ENCODE results near the gene CACNA1D.

CACNA1D gene

DNA sequence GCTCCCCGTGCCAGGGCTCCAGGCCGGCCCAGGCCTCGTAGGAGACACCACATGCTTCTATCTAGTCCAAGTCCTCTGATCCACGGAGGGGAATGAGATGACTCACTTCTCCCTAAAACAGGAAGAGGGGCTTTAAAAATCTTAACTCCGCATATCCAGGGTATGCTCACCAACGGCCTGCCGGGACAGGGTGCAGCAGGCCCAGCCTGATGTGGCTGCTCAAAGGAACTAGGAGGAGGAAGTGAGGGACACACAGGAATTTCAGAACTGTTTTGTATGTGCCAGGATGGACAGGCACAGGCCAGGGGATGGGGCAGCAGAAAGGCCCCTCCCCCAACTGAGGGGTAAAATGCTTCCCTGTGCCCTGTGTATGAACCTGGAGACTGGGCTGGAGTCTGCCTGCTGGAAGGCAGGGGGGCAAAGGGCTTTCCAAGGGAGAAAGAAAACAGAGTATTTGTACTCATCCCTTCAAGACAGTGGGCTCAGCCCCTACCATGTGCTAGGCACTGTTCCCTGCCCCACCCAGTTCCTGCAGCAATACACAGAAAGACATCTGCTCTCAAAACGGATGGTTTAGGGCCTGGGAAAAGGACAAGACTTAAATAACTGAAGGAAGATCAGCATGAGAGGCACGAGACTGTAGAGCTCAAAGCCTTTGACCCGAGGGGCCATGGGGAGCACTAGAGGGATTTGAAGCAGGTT, 329.7 kb downstream of the CACNA1D start:
- H3K4me3 ChIP-seq, result no peak overlapping the region
- no peak overlapping the region for H3K27ac ChIP-seq

DNA sequence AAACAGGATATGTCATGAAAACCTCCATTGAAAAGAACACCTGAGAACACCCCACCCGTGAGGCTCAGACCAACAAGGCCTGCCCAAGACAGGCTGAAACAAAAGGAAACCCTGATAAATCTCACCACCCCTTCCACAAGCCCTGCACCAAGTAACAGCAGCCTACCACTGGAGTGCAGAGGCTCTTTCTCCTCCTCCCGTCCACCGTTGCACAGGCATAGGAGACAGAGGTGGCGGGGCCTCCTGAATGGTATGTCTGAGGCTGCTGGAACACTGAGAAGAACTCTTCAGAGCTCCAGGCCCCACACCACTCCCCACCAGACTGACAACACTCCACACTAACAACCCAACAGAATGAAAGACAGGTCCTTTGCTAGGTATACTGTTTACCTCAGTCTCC, 330.4 kb downstream of the CACNA1D start:
- no peak overlapping the region for H3K4me3 ChIP-seq
- no peak overlapping the region for H3K27ac ChIP-seq

DNA sequence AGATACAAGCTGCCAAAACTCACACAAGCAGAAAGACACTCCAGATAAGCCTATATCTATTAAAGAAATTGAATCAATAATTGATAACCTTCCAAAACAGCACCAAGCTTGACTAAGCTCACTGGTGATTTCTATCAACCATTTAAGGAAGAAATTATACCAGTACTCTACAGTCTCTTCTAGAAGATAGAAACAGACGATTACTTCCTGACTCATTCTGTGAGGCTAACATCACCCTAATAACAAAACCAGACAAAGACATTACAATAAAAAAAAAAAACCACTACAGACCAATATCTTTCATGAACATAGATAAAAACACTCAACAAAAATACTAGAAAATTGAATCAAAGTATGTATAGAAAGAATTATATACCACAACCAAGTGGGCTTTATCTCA, 331.6 kb downstream of the CACNA1D start:
- H3K4me3 ChIP-seq, result no peak overlapping the region
- no peak overlapping the region for H3K27ac ChIP-seq

DNA sequence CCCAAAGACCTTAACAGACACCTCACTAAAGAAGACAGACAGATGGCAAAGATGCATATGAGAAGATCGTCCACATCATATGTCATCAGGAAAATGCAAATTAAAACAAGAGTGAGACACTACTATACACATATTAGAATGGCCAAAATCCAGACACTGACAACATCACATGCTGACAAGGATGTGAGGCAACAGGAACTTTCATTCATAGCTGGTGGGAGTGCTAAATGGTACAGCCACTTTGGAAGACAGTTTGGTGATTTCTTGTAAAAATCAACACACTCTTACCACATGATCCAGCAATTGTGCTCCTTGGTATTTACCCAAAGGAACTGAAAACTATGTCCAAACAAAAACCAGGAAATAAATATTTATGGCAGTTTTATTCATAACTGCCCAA, 334.2 kb downstream of the CACNA1D start:
- H3K27ac ChIP-seq, result no peak overlapping the region
- H3K4me3 ChIP-seq, result no peak overlapping the region

DNA sequence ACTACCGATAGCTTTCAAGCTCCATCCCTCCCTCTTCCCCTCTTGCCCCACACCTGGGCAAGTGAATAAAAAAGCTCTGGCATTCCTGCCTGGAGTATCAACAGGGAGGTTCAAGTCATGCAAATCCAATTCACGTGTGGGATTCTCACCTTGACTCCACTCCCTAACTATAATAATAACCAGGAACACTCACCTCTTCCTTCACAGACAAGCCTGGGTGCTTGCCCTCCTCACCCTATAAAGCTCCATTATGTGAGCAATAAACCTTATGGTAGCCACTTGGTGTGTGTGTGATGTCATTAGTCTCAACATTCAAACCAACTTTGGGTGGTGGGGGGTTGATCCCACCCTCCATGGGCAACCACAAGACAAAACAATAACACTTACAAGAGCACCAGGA, 335.2 kb downstream of the CACNA1D start:
- Histone ChIP-seq H3K4me3 (no peak overlapping the region), H3K27ac (no peak overlapping the region)

DNA sequence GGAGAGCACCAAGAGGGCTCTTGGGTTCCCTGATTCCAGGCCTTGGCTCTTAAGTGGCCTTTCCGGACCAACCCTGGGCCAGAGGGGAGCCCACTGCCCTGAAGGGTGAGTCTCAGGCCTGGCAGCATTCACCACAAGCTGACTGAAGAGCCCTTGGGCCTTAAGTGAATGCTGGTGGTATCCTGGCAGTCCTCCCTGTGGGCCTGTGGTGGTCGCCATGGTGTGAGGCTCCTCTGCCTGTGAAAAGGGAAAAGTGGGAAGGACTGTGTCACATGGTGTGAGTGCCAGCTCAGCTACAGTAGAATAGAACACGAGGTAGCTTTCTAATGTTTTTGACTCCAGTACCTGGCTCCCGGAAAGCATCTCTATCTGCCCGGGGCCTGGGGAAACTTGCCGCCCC, 336.5 kb downstream of the CACNA1D start:
- H3K4me3 ChIP-seq, result no peak overlapping the region
- no peak overlapping the region for H3K27ac ChIP-seq

DNA sequence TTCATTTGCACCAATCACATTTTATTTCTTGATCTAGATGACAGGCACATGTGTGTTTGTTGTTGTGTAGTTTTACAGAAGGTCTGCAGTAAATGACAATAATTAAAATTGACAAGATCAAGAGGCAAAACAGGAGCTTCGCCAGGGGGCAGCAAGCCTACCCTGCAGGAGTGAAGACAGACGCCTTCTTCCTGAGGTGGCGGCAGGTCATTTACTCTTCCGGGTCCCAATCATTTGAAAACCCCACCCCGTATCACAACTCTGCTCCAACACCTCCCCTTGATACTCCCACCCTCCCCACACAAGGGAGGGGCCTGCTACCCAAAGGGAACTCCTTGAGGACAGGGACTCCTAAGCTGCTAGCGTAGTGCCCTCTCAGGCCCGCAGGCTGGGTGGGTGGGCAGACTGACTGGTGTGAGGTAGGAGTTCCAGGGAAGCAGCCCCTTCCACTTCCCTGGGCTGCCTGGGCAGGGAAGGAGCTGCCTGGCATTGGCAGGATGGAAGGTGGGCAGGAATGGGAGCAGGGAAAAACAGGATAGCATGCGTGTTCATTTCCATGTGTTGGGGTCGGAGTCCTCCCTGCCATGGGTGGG, 338.7 kb downstream of the CACNA1D start:
- Histone ChIP-seq H3K27ac (no peak overlapping the region), H3K4me3 (no peak overlapping the region)

DNA sequence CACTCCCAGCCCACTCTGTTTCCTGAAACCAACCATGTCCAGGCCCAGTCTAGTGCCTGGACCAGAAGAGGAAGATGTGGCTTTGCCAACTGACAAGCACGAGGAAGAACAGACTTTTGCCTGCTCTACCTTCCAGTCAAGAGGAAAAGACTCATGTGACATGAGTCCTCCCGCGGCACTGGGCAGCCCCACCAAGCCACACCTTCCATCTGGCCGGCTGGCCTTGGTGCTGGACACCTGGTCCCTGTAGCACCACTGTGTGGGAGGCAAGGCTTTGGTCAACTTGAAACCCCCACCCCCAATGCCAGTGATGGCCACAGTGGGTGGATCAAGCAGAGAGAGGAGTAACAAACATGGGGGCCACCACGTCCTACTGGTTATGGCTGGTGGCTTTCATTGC, 339.3 kb downstream of the CACNA1D start:
- H3K4me3 ChIP-seq, result no peak overlapping the region
- H3K27ac ChIP-seq, result no peak overlapping the region

DNA sequence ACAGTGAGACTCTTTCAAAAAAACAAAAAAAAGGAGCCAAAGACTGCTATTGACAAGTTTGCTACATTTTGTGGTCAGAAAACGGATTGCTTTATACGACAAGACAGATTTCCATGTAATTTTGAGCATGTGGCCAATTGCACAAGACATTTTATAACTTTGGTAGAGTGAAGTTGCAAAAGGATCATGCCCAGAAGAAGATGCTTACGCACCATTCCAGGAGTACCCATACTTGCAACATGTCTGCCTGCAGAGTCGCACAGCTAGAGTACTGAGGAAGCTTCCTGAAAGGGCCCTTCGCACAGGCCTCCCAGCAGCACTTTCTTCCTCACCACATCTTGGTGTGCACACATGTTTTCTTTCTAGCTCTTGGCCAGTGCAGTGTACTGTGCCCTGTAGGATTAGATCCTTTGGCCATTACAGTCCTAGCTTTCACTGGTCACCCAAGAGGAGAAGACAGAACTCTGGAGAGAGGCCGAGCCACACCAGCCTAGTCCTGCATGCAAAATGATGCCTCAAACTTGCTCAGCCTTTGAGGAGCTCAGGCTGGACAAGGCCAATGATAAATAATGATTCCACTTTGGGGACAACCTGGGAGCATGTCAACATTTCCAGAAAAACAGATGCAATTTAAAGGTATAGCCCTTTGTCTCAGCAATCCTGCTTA, 340.2 kb downstream of the CACNA1D start:
- H3K27ac ChIP-seq, result no peak overlapping the region

DNA sequence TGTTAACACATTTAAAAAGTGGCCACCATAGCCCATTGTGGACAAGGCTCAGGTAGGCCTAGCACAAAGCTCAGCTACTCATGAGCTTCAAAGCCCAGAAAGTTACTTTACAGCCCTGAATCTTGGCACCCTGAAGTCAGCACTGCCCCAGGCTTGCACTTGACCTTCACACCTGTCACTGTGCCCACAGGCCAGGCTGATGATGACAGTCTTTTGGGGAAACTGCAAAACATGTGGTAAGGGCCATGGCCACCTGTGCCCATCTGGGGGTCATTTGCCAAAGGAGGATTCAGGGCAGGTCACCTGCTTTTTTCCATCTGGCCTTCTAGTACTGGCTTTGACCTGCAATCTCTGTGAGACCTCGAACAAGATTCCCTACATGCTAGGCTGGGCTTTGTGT, 340.8 kb downstream of the CACNA1D start:
- Histone ChIP-seq H3K4me3 (no peak overlapping the region), H3K27ac (no peak overlapping the region)

More for the DNA sequence above, 340.2 kb downstream of the CACNA1D start:
- no peak overlapping the region for H3K4me3 ChIP-seq

DNA sequence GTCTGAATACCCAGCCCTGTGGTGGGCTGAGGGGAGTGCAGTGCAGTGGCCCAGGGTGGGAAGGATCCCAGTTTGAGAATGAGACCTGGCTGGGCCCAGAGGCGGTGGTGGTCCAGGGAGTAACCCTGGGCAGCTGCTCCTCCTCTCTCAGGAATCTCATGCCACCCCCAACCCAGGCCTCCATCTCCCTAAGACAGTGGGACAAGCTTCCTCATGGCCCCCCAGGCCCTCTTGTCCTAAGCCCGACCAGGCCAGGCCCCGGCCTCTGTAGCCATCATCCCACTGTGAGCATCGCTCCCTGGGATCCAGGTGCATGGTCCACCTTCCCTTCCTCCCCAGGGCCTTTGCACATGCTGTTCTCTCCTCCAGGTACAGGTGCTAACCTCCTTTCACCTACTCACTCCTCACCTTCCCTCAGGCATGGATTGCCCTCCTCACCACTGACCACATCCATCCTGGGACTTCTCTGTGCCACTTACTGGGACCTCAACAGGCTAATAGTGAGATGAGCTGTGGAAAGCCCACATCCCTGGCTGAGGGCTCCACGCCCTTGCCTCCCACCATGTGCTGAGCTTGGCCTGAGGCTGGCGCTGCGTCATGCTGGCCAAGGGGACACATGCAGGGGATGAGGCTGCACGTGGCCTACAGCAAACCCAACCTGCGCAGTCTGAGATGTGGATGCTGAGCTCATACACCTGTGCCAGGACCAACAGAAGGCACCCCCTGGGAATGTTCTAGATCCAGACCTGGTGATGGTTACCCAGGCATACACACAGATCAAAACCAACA, 341.9 kb downstream of the CACNA1D start:
- H3K4me3 ChIP-seq, result no peak overlapping the region
- no peak overlapping the region for H3K27ac ChIP-seq

DNA sequence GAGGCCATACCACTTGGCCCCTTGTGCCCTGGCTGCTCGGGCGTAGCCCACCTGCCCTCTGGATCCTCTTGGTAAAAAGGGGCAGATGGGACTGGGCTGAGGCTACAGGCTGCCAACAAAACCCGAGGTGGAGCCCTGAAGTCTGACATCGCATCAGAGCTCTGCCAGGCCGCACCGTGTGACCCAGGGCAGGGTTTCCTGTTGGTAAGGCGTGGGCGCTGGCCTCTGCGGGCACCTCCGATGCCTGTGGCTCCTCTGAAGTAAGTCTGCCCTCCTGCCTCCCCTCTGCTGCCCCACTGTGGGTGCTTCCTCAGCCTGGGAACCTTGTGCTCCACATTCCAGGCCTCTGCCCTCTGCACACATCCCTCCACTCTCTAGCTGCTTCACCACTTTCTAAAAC, 342.9 kb downstream of the CACNA1D start:
- H3K27ac ChIP-seq, result no peak overlapping the region
- H3K4me3 ChIP-seq, result no peak overlapping the region

DNA sequence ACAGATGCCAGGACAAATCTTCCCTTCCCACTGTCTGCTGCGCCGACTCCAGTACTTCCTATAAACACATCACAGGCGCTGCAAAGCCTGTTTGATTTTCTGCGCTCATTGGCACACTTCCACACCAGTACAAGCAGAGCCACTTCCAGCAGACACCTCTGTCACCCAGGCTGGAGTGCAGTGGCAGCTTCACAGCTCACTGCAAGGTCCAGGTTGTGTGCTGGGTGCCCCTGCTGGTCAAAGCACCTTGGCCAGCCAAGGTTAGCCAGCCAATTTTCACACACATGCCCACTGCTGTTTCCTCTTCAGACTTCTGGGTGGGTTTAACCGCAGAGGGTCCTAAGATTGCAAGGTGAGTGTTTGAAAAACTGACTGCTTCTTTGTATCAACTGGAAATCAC, 346.9 kb downstream of the CACNA1D start:
- Histone ChIP-seq H3K27ac (no peak overlapping the region), H3K4me3 (no peak overlapping the region)

DNA sequence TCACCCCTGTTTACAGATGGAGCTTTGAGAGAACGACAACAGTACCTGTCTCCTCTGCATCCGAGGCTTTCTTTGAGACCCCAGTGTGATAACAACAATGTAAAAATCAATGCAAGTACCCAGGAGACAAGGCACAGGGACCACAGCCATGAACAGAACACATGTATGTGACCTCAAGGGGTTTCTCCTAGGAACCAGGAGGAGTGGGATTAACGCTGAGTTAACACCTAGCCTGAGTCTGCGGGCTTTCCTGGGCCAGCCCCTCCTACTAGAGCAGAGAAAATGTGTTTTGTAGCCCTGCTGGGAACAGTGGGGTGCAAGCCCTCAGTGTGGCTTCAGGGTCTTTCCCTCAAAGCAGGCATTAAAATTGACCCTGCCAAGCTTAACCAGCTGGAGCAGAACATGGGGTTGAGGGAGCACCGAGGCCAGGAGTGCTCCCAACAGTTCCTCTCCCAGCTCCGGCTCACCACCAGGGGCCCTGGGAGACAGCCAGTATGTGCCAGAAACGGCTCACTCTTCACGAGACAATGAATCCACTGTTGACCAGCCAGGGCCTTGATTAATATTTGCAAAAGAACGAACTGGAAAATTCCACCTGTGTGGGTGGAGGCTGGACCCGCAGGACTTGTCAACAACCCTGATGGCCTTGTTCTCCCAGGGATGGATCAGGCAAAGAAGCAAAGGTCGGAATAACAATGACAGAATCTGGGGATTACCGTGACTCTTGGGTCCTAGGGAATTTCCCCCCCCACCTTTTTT, 348.2 kb downstream of the CACNA1D start:
- H3K27ac ChIP-seq, result peak overlapping the region in 2 of 21 experiments; percentile 25
- H3K4me3 ChIP-seq, result no peak overlapping the region

DNA sequence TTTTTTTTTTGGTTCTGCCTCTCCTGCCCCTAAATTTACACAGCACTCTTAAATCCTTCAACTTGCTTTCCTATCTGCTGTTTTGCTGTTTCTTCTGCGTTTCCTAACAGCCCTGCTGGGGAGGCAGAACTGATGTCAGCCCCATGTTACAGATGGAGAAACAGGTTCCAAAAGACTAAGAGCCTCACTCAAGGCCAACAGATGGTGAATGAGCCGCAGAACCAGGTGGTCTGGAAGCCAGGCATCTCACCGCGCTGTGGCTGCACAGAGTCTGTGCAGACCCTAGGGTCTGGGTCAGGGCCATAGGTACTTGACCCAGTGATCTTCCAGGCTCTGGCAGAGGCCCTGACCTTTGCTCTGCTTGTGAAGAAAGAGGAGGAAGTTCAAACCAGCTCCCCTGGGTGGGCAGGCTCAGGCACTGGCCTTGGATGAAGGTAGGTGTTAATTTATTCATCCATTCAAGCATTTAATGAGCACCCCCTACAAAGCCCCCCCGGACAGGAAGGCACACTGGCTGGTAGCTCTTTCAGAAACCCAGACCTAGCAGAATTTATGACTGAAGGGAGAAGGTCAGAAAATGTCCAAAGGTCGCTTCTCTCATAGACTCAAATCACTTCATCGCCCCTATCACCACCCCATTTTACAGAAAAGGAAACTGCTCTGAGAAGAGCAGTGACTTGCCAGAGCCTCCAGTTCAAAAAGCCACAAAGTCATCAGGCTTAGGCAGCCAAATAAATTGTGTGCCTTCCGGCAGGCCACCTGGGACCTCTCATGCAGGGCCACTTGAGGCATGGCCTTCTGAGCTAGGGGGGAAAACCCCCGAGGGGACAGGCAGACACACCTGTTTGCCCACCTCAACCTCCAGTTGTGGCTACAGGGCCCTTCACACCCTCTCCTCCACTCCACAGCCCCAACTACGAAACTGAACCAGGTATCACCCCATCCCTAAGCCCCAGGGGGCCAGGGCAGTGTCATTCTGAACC, 349.1 kb downstream of the CACNA1D start:
- peak overlapping the region in 3 of 21 experiments; percentile 6 to 39 (median 29) for H3K27ac ChIP-seq
- H3K4me3 ChIP-seq, result no peak overlapping the region

DNA sequence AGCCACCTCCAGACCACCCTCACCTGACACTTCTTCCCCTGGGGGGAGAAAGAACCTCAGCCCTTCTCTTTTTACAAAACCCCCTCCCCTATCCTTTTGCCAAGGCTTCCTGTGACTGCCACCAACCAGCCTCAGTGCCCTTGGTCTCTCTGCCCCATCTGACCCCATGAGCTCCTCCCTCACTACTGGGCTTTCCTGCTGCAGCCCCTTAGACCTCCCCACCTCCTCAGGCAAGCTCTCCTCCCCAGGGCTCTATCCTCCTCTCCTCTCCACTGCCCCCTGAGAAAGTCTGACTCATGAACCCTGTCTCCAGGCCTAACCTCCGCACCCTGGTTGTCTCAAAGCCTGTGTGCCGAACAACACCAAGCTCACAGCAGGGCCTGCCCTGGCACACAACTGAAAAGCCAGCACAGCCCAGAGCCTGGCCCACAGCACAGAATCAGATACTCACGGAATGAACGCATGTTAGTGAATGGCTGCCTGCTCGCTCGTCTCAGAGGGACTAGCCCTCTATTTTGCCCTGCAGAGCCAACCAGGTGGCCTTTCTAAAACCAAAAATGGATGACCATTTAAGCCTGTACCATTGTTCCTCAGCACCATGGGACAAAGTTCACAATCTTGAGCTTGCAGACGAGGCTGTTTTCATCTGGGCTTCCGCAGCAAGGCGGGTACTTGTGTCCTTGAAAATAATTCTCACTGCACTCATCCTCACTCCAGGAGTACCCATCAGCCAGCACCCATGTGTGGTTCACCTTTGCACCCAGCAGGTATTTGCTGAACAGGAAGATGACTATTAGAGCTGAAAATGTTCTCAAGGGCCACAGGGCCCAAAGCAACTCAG, 350.1 kb downstream of the CACNA1D start:
- Histone ChIP-seq H3K27ac (peak overlapping the region in 3 of 21 experiments; percentile 6 to 39 (median 29)), H3K4me3 (no peak overlapping the region)

DNA sequence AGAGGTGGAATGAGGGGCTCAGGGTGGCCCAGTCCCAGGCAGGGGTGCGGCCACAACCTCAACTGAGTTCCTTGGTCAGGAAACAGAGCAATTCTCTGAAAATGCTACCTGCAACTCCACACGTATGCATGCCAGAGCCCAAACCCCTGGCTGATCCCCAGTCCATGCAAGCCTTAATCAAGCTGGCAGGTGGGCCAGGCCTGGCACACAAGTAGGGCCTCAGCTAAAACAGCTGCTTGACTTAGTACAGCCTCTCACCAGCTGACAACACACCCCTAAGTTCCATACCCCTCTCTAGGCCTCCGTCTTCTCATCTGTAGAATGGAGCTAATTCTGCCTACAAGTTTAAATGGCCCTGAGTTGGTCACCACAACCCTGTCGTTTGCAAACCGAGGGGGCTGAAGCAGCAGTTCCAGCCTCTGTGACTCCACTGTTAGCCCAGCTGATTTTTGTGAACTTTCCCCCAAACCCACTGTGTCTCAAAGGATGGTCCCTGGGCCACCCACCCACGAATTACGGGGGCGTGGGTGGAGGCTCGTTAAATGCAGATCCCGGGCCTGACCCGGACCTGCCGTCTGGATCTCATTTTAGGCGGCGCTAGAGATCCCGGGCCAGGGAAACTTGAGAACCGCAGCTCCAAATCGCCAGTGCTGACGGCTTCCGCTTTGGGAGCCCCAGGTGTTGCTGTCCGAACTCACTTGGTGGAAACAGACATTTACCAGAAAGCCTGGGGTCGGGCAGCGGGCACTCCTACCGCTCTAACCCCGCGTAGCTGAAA, 350.9 kb downstream of the CACNA1D start:
- H3K4me3 ChIP-seq, result peak overlapping the region; percentile 34 to 79 (median 50)
- peak overlapping the region in 10 of 21 experiments; percentile 9 to 78 (median 62) for H3K27ac ChIP-seq

Data from skin epidermis (tissue), 12 donors.